ENCODE results near the gene GIN1. TPM values are rescaled to one million over a fixed set of nuclear protein-coding genes. Genes with fewer than 3 reads are reported as not detected.

GIN1 gene, protein sequence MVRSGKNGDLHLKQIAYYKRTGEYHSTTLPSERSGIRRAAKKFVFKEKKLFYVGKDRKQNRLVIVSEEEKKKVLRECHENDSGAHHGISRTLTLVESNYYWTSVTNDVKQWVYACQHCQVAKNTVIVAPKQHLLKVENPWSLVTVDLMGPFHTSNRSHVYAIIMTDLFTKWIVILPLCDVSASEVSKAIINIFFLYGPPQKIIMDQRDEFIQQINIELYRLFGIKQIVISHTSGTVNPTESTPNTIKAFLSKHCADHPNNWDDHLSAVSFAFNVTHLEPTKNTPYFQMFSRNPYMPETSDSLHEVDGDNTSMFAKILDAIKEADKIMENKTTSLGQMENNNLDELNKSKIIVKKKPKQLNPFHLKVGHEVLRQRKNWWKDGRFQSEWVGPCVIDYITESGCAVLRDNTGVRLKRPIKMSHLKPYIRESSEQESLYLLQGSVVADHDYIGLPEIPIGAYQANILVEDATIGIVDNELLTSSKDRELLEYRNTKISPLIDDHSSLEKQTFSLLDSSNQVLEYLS
- total RNA-seq (2014; rRNA removed; shearing (Covaris generic)) (3.8 and 5.8 TPM in 2 replicates), polyA plus RNA-seq (2016; fragmentation: Nextera tagmentation; extraction: Ambion mirVana) (9.6 and 11.3 TPM in 2 replicates)
- long read RNA-seq, partial matches to known transcripts, result 2 of 8 reads
- long read RNA-seq, other reads (novel, unspliced or antisense), result 4 of 8 reads

DNA sequence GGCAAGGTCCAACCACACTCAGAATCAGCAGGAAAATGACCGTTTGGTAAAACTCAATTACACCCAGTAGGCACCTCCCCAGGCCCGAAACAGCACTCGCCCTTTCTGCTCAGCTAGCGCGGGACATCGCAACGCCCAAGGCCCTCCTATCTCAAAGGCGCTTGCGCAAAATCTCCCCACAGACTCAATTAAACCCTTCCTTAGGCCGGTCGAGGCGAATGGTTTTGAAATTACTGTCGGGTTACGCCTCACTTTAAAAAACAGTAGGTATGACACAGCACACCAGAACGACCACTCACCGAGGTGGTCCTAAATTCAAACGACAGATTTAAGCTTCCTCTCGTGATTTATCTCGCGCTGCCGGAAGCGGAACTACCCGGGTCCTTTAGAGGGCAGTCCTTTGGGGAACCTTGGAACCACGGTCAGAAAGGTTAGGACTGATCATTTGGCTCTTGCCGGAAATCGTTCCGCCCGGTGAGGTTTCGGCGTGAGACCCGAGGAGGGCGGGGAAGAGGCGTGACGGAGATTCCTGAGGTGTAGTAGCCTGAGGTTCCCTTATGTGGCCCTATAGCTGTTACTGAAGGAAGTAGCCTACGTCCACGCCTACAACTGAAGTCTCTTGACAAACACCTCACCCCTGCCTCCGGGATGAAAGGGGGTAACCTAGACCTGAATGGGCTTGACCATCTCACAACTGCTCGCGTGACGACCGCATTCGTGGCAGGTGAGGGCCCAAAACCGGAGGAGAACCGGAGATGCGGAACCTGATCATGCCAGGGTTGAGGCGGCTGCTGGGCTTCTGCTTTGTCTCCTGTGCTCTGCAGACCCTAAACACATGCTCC is at the start of gene GIN1, which contains the start of gene PPIP5K2:
GIN1 (minus strand) TSS at position 374 of the 842 bp plus-strand sequence. CDS start 11,431 bp downstream, outside the sequence.
PPIP5K2 (plus strand) TSS at position 537 of the 842 bp plus-strand sequence. CDS start 9,289 bp downstream, outside the sequence.
- Histone ChIP-seq H3K9me2 (ENCODE audit: insufficient read depth) (no peaks in the 10 kb centered on the region), H3K79me2 (replicated peaks; ENCODE audit: insufficient read depth) (peaks cover 70% of the 10 kb centered on the region), H3F3A (replicated peaks; ENCODE audit: low read depth) (no peaks in the 10 kb centered on the region), H4K20me1 (replicated peaks; ENCODE audit: insufficient read depth) (no peaks in the 10 kb centered on the region), H3K27ac (ENCODE audit: low read depth) (peak within 1 kb of the TSS; percentile 98), H3K4me2 (peak within 1 kb of the TSS; percentile 85), H3K4me3 (peak within 1 kb of the TSS; percentile 68), H2AFZ (peak within 1 kb of the TSS; percentile 68), H3K4me1 (ENCODE audit: insufficient read depth) (0 out of 2 replicates have a peak, but pooled peaks cover 4% of the 10 kb centered on the region), H3K27me3 (ENCODE audit: insufficient read depth) (no peaks in the 10 kb centered on the region), H3K36me3 (ENCODE audit: insufficient read depth) (no peaks in the 10 kb centered on the region)
- Mint-ChIP-seq H3K9me3 (no peaks in the 10 kb centered on the region), H3K4me3 (peak within 1 kb of the TSS; percentile 92), H3K27ac (peak within 1 kb of the TSS; percentile 99), H3K27me3 (ENCODE audit: insufficient read depth, low read depth, poor library complexity) (peaks cover 4% of the 10 kb centered on the region), H3K36me3 (ENCODE audit: low read depth) (no peaks in the 10 kb centered on the region), H3K4me1 (peaks cover 10% of the 10 kb centered on the region; the same call in 2 of the 3 replicates)
- peak; percentile 98 for DNase-seq (ENCODE audit: low spot score)
- ATAC-seq, result peak; percentile 96
- TF ChIP-seq JUNB (IDR thresholded peaks at IDR 0.05; ENCODE audit: unreplicated experiment) (no peak), ZNF331 (CRISPR knock-in tag; IDR thresholded peaks at IDR 0.05; ENCODE audit: low read depth) (no peak), CREB1 (CRISPR knock-in tag; IDR thresholded peaks at IDR 0.05; ENCODE audit: low read depth) (peak; percentile 81), EZH2phosphoT487 (IDR thresholded peaks at IDR 0.05; ENCODE audit: unreplicated experiment) (no peak), NANOG (IDR thresholded peaks at IDR 0.05; ENCODE audit: borderline replicate concordance) (no peak), POLR2AphosphoS5 (IDR thresholded peaks at IDR 0.05; ENCODE audit: low read depth) (peak; percentile 76)
- TF ChIP-seq, protein P1, sequence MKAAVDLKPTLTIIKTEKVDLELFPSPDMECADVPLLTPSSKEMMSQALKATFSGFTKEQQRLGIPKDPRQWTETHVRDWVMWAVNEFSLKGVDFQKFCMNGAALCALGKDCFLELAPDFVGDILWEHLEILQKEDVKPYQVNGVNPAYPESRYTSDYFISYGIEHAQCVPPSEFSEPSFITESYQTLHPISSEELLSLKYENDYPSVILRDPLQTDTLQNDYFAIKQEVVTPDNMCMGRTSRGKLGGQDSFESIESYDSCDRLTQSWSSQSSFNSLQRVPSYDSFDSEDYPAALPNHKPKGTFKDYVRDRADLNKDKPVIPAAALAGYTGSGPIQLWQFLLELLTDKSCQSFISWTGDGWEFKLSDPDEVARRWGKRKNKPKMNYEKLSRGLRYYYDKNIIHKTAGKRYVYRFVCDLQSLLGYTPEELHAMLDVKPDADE (IDR thresholded peaks at IDR 0.05), result peak; percentile 80
- TF ChIP-seq, protein P2, sequence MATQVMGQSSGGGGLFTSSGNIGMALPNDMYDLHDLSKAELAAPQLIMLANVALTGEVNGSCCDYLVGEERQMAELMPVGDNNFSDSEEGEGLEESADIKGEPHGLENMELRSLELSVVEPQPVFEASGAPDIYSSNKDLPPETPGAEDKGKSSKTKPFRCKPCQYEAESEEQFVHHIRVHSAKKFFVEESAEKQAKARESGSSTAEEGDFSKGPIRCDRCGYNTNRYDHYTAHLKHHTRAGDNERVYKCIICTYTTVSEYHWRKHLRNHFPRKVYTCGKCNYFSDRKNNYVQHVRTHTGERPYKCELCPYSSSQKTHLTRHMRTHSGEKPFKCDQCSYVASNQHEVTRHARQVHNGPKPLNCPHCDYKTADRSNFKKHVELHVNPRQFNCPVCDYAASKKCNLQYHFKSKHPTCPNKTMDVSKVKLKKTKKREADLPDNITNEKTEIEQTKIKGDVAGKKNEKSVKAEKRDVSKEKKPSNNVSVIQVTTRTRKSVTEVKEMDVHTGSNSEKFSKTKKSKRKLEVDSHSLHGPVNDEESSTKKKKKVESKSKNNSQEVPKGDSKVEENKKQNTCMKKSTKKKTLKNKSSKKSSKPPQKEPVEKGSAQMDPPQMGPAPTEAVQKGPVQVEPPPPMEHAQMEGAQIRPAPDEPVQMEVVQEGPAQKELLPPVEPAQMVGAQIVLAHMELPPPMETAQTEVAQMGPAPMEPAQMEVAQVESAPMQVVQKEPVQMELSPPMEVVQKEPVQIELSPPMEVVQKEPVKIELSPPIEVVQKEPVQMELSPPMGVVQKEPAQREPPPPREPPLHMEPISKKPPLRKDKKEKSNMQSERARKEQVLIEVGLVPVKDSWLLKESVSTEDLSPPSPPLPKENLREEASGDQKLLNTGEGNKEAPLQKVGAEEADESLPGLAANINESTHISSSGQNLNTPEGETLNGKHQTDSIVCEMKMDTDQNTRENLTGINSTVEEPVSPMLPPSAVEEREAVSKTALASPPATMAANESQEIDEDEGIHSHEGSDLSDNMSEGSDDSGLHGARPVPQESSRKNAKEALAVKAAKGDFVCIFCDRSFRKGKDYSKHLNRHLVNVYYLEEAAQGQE (IDR thresholded peaks at IDR 0.05; ENCODE audit: unreplicated experiment), result no peak
